Dendritic cell treated with granulocyte-macrophage colony-stimulating factor and Interleukin-4, amounts not matched to agents 40 ng/mL and 50 ng/mL, for 4 days (primary cell): ENCODE data around the gene CFAP99.

Experiments
- H3K27ac Mint-ChIP-seq: one replicate; pipeline ENCODE4 v1.8.0; 2022; ENCODE audit warnings: mild to moderate bottlenecking, mixed read lengths
- H3K27me3 Mint-ChIP-seq: one replicate; pipeline ENCODE4 v1.8.0; 2022; ENCODE audit warnings: mild to moderate bottlenecking, mixed read lengths
- H3K36me3 Mint-ChIP-seq: one replicate; pipeline ENCODE4 v1.8.0; 2022; ENCODE audit warnings: low read depth, mixed read lengths
- H3K4me1 Mint-ChIP-seq: one replicate; pipeline ENCODE4 v1.8.0; 2022; ENCODE audit warnings: low read depth, mixed read lengths
- H3K4me3 Mint-ChIP-seq: one replicate; pipeline ENCODE4 v1.8.0; 2022; ENCODE audit warnings: mild to moderate bottlenecking, moderate library complexity, mixed read lengths
- H3K9me3 Mint-ChIP-seq: one replicate; pipeline ENCODE4 v1.8.0; 2022; ENCODE audit warnings: mixed read lengths
- intact Hi-C: fragments of 100-400 bp; cut with micrococcal nuclease; formaldehyde crosslinking; loops from one replicate; pipeline ENCODE4 v1.15.0; 2022

Gene CFAP99

GRCh38 chr4:2482693-2483092 is 63.9 kb downstream of the CFAP99 start:
- Mint-ChIP-seq H3K36me3 (peaks cover 35% of the 10 kb centered on the region), H3K27ac (peak overlapping the region; percentile 60), H3K4me3 (peak overlapping the region; percentile 23), H3K4me1 (peaks cover 88% of the 10 kb centered on the region), H3K27me3 (no peaks in the 10 kb centered on the region), H3K9me3 (no peaks in the 10 kb centered on the region)
- intact Hi-C loops, result no loop called here

- intact Hi-C loops, result no loop called here
- Mint-ChIP-seq H3K36me3 (peaks cover 37% of the 10 kb centered on the region), H3K27ac (peak overlapping the region; percentile 60), H3K4me3 (no peak overlapping the region), H3K9me3 (no peaks in the 10 kb centered on the region), H3K4me1 (peaks cover 88% of the 10 kb centered on the region), H3K27me3 (no peaks in the 10 kb centered on the region)
Observed at GRCh38 chr4:2483237-2483636, 64.5 kb downstream of the CFAP99 start.

- Mint-ChIP-seq H3K27ac (peak overlapping the region; percentile 68), H3K27me3 (no peaks in the 10 kb centered on the region), H3K36me3 (peaks cover 38% of the 10 kb centered on the region), H3K4me3 (no peak overlapping the region), H3K4me1 (peaks cover 85% of the 10 kb centered on the region), H3K9me3 (no peaks in the 10 kb centered on the region)
- intact Hi-C loops, result no loop called here
Observed at GRCh38 chr4:2484185-2484584, 65.4 kb downstream of the CFAP99 start.

GRCh38 chr4:2484993-2485392 is 66.2 kb downstream of the CFAP99 start:
- Mint-ChIP-seq H3K36me3 (peaks cover 38% of the 10 kb centered on the region), H3K4me3 (peak overlapping the region; percentile 64), H3K4me1 (peaks cover 85% of the 10 kb centered on the region), H3K27ac (peak overlapping the region; percentile 68), H3K9me3 (no peaks in the 10 kb centered on the region), H3K27me3 (no peaks in the 10 kb centered on the region)
- intact Hi-C loops, result loop anchor here (1.0 kb wide), 2 partner anchors 13 to 16 kb away; partner anchors contain the start of gene RNF4

- peak overlapping the region; percentile 64 for H3K4me3 Mint-ChIP-seq
- intact Hi-C loops, result loop anchor here (1.0 kb wide), 2 partner anchors 12 to 17 kb away; partner anchors contain the start of gene RNF4
- no peaks in the 10 kb centered on the region for H3K27me3 Mint-ChIP-seq
- peaks cover 38% of the 10 kb centered on the region for H3K36me3 Mint-ChIP-seq
- H3K27ac Mint-ChIP-seq, result peak overlapping the region; percentile 68
- H3K9me3 Mint-ChIP-seq, result no peaks in the 10 kb centered on the region
- H3K4me1 Mint-ChIP-seq, result peaks cover 83% of the 10 kb centered on the region
Observed at GRCh38 chr4:2485956-2486355, 67.2 kb downstream of the CFAP99 start.

GRCh38 chr4:2486981-2487380 is 68.2 kb downstream of the CFAP99 start:
- intact Hi-C loops, result no loop called here
- peak overlapping the region; percentile 68 for H3K27ac Mint-ChIP-seq
- no peaks in the 10 kb centered on the region for H3K27me3 Mint-ChIP-seq
- H3K9me3 Mint-ChIP-seq, result no peaks in the 10 kb centered on the region
- peaks cover 72% of the 10 kb centered on the region for H3K4me1 Mint-ChIP-seq
- H3K4me3 Mint-ChIP-seq, result no peak overlapping the region
- H3K36me3 Mint-ChIP-seq, result peaks cover 40% of the 10 kb centered on the region

GRCh38 chr4:2487632-2488031 is 68.9 kb downstream of the CFAP99 start:
- no peaks in the 10 kb centered on the region for H3K9me3 Mint-ChIP-seq
- H3K4me1 Mint-ChIP-seq, result peaks cover 70% of the 10 kb centered on the region
- peak overlapping the region; percentile 3 for H3K27ac Mint-ChIP-seq
- no peak overlapping the region for H3K4me3 Mint-ChIP-seq
- H3K27me3 Mint-ChIP-seq, result no peaks in the 10 kb centered on the region
- intact Hi-C loops, result no loop called here
- H3K36me3 Mint-ChIP-seq, result peaks cover 46% of the 10 kb centered on the region

- Mint-ChIP-seq H3K27ac (peak overlapping the region; percentile 81), H3K36me3 (peaks cover 62% of the 10 kb centered on the region), H3K9me3 (no peaks in the 10 kb centered on the region), H3K4me1 (peaks cover 69% of the 10 kb centered on the region), H3K4me3 (no peak overlapping the region), H3K27me3 (no peaks in the 10 kb centered on the region)
- intact Hi-C loops, result no loop called here
Observed at GRCh38 chr4:2489081-2489805, 70.5 kb downstream of the CFAP99 start.

- intact Hi-C loops, result no loop called here
- H3K4me1 Mint-ChIP-seq, result peaks cover 68% of the 10 kb centered on the region
- H3K27me3 Mint-ChIP-seq, result no peaks in the 10 kb centered on the region
- peaks cover 70% of the 10 kb centered on the region for H3K36me3 Mint-ChIP-seq
- peak overlapping the region; percentile 81 for H3K27ac Mint-ChIP-seq
- H3K4me3 Mint-ChIP-seq, result no peak overlapping the region
- H3K9me3 Mint-ChIP-seq, result no peaks in the 10 kb centered on the region
Observed at GRCh38 chr4:2489841-2490552, 71.2 kb downstream of the CFAP99 start.

- Mint-ChIP-seq H3K4me1 (peaks cover 70% of the 10 kb centered on the region), H3K27ac (no peak overlapping the region), H3K36me3 (peaks cover 100% of the 10 kb centered on the region), H3K27me3 (no peaks in the 10 kb centered on the region), H3K9me3 (no peaks in the 10 kb centered on the region), H3K4me3 (no peak overlapping the region)
- intact Hi-C loops, result no loop called here
Observed at GRCh38 chr4:2492970-2493369, 74.2 kb downstream of the CFAP99 start.

- intact Hi-C loops, result no loop called here
- no peak overlapping the region for H3K27ac Mint-ChIP-seq
- H3K4me1 Mint-ChIP-seq, result peaks cover 52% of the 10 kb centered on the region
Observed at GRCh38 chr4:2494992-2495391, 76.2 kb downstream of the CFAP99 start.

GRCh38 chr4:2497324-2497723 is 78.6 kb downstream of the CFAP99 start:
- Mint-ChIP-seq H3K9me3 (no peaks in the 10 kb centered on the region), H3K4me1 (peaks cover 55% of the 10 kb centered on the region), H3K27me3 (no peaks in the 10 kb centered on the region), H3K27ac (peak overlapping the region; percentile 85), H3K4me3 (peak overlapping the region; percentile 58), H3K36me3 (peaks cover 95% of the 10 kb centered on the region)
- intact Hi-C loops, result no loop called here

More at GRCh38 chr4:2494992-2495391, 76.2 kb downstream of the CFAP99 start:
- Mint-ChIP-seq H3K4me3 (no peak overlapping the region), H3K9me3 (no peaks in the 10 kb centered on the region), H3K27me3 (no peaks in the 10 kb centered on the region), H3K36me3 (peaks cover 95% of the 10 kb centered on the region)

GRCh38 chr4:2497931-2498330 is 79.2 kb downstream of the CFAP99 start:
- peak overlapping the region; percentile 58 for H3K4me3 Mint-ChIP-seq
- H3K27ac Mint-ChIP-seq, result peak overlapping the region; percentile 85
- H3K9me3 Mint-ChIP-seq, result no peaks in the 10 kb centered on the region
- peaks cover 95% of the 10 kb centered on the region for H3K36me3 Mint-ChIP-seq
- no peaks in the 10 kb centered on the region for H3K27me3 Mint-ChIP-seq
- intact Hi-C loops, result loop anchor here (1.0 kb wide), 2 partner anchors 13 to 30 kb away; no protein-coding TSS in a partner anchor
- H3K4me1 Mint-ChIP-seq, result peaks cover 49% of the 10 kb centered on the region

- H3K4me3 Mint-ChIP-seq, result no peak overlapping the region
- H3K27ac Mint-ChIP-seq, result no peak overlapping the region
- intact Hi-C loops, result no loop called here
- peaks cover 89% of the 10 kb centered on the region for H3K36me3 Mint-ChIP-seq
- peaks cover 35% of the 10 kb centered on the region for H3K4me1 Mint-ChIP-seq
- no peaks in the 10 kb centered on the region for H3K27me3 Mint-ChIP-seq
- H3K9me3 Mint-ChIP-seq, result no peaks in the 10 kb centered on the region
Observed at GRCh38 chr4:2500547-2500946, 81.8 kb downstream of the CFAP99 start.
